GM10248 (cell line): ENCODE results near the gene GPR179.

Experiments
- CTCF ChIA-PET: fragments of 300-600 bp; sonication (Branson Sonifier 250); formaldehyde crosslinking; extraction: SDS; loops from one replicate; lab custom pipeline; 2021; ENCODE audit warnings: antibody characterized with exemption; lab: Yijun Ruan, JAX
- POLR2A ChIA-PET: fragments of 350-650 bp; sonication (Branson Sonifier 250); formaldehyde crosslinking; extraction: SDS; loops from one replicate; lab custom pipeline; 2020; ENCODE audit warnings: antibody characterized with exemption; lab: Yijun Ruan, JAX
- DNase-seq: peaks from one replicate; pipeline ENCODE4 v3.0.0; 2012; ENCODE audit errors: extremely low spot score
- CTCF ChIP-seq: IDR thresholded peaks from 2 replicates; pipeline ENCODE4 v1.5.1; 2012; ENCODE audit warnings: mild to moderate bottlenecking, low read depth; ENCODE audit errors: extremely low read depth, missing control alignments, control extremely low read depth

Gene GPR179

GRCh38 chr17:38339891-38340290, 3.9 kb downstream of the GPR179 start:
- CTCF ChIA-PET, result interaction anchor here (0.6 to 3.4 kb wide), 5 partner anchors 9 to 74 kb away, joined by 3 to 31 read pairs (median 3); no protein-coding TSS in a partner anchor
- TF ChIP-seq CTCF, result no peak
- POLR2A ChIA-PET, result no interaction called here
- DNase-seq, result no peak

GRCh38 chr17:38338535-38338934, 5.2 kb downstream of the GPR179 start:
- no peak for DNase-seq
- no peak for TF ChIP-seq CTCF
- ChIA-PET CTCF (interaction anchor here (1.7 to 3.4 kb wide), 3 partner anchors 11 to 75 kb away, joined by 9 to 31 read pairs (median 12); no protein-coding TSS in a partner anchor), POLR2A (no interaction called here)

- ChIA-PET CTCF (interaction anchor here (0.9 to 3.4 kb wide), 5 partner anchors 11 to 76 kb away, joined by 3 to 31 read pairs (median 9); no protein-coding TSS in a partner anchor), POLR2A (no interaction called here)
- TF ChIP-seq CTCF, result no peak
- DNase-seq, result no peak
These were observed 5.7 kb downstream of the GPR179 start for GRCh38 chr17:38338053-38338452.

- POLR2A ChIA-PET, result no interaction called here
- CTCF ChIA-PET, result interaction anchor here (7.1 to 9.8 kb wide), 2 partner anchors 14 to 15 kb away, joined by 72 to 99 read pairs; partner anchors contain the start of gene SOCS7
- no peak for DNase-seq
- no peak for TF ChIP-seq CTCF
These were observed 6.9 kb downstream of the GPR179 start for GRCh38 chr17:38336838-38337237.

GRCh38 chr17:38334480-38335364, 9.0 kb downstream of the GPR179 start:
- no peak for TF ChIP-seq CTCF
- CTCF ChIA-PET, result interaction anchor here (0.7 to 9.8 kb wide), 6 partner anchors 10 to 94 kb away, joined by 3 to 99 read pairs (median 10); partner anchors contain the start of genes ARHGAP23 and SOCS7
- POLR2A ChIA-PET, result interaction anchor here (0.6 kb wide), 1 partner anchor 102 kb away, joined by 3 read pairs; no protein-coding TSS in a partner anchor
- DNase-seq, result no peak

- peak; percentile 68 for DNase-seq
- peak; percentile 71 for TF ChIP-seq CTCF
- POLR2A ChIA-PET, result interaction anchor here (0.6 kb wide), 1 partner anchor 18 kb away, joined by 4 read pairs; the partner anchor contains the start of gene SOCS7
- CTCF ChIA-PET, result interaction anchor here (0.6 to 9.8 kb wide), 16 partner anchors 8 to 333 kb away, joined by 3 to 99 read pairs (median 4); partner anchors contain the start of gene SOCS7
These were observed 10.0 kb downstream of the GPR179 start for GRCh38 chr17:38333635-38334295.
